Panc1 (cell line): ENCODE measurements around the gene ATP5MC2. TPM values are rescaled to one million over a fixed set of nuclear protein-coding genes. Genes with fewer than 3 reads are reported as not detected.
A peak's percentile ranks its signal among the peaks of the same experiment; 100 is the strongest.

Experiments used
- ATAC-seq: fragments of 200-7000 bp; cut with Tn5 transposase; 2 replicates; pipeline ENCODE4 v1.9.1; 2020; ENCODE audit warnings: mild to moderate bottlenecking, moderate library complexity
- BruUV-seq: library from RNA; stranded (reverse); fragments of 400-500 nt; replicated peaks from 2 replicates; lab custom pipeline; 2021; lab: Mats Ljungman, UMichigan
- CTCF ChIA-PET: fragments of 300-600 bp; sonication (Branson Sonifier 250); formaldehyde crosslinking; loops from one replicate; lab custom pipeline; 2022; ENCODE audit warnings: antibody characterized with exemption; lab: Charles Lee
- POLR2A ChIA-PET: fragments of 300-600 bp; sonication (Branson Sonifier 250); formaldehyde crosslinking; loops from one replicate; lab custom pipeline; 2022; ENCODE audit warnings: antibody characterized with exemption; lab: Charles Lee
- DNase-seq: peaks from one replicate; pipeline ENCODE4 v3.0.0-alpha.2; 2010; ENCODE audit warnings: low read depth, low spot score
- H3K27ac ChIP-seq: 2 replicates; pipeline ENCODE4 v1.5.1; 2011; ENCODE audit warnings: mild to moderate bottlenecking, low read length, inconsistent platforms
- H3K27me3 ChIP-seq: fragments of 200-500 bp; sonication (Bioruptor generic); 2 replicates; pipeline ENCODE4 v1.6.0; 2014; ENCODE audit warnings: low read length, inconsistent platforms; ENCODE audit not compliant: control insufficient read depth, insufficient read depth
- H3K36me3 ChIP-seq: fragments of 200-500 bp; sonication (Bioruptor generic); 2 replicates; pipeline ENCODE4 v1.5.1; 2014; ENCODE audit warnings: inconsistent platforms, mild to moderate bottlenecking, low read length, moderate library complexity; ENCODE audit not compliant: control insufficient read depth, insufficient read depth
- H3K4me1 ChIP-seq: 2 replicates; pipeline ENCODE4 v1.5.1; 2011; ENCODE audit warnings: inconsistent platforms, mild to moderate bottlenecking, low read length, moderate library complexity; ENCODE audit not compliant: control insufficient read depth, insufficient read depth
- H3K4me3 ChIP-seq, 2 experiments: 2 replicates each; pipeline ENCODE4 v1.5.1; 2011 to 2012; ENCODE audit warnings: low read depth in 2 of 2, low read length in 2 of 2, mild to moderate bottlenecking in 2 of 2, inconsistent platforms in 1 of 2, moderate library complexity in 1 of 2
- H3K9me3 ChIP-seq: fragments of 200-500 bp; sonication (Bioruptor generic); 2 replicates; pipeline ENCODE4 v1.5.1; 2014; ENCODE audit warnings: low read depth, mild to moderate bottlenecking, inconsistent platforms, low read length, moderate library complexity; ENCODE audit not compliant: control insufficient read depth, insufficient read depth
- POLR2AphosphoS5 ChIP-seq: IDR thresholded peaks from 2 replicates; pipeline ENCODE4 v1.6.1; 2012; ENCODE audit warnings: mild to moderate bottlenecking, low read depth, low read length, moderate library complexity
- SIN3A ChIP-seq: IDR thresholded peaks from 2 replicates; pipeline ENCODE4 v1.6.1; 2012; ENCODE audit warnings: low read depth, mild to moderate bottlenecking, low read length, moderate library complexity, borderline replicate concordance; ENCODE audit not compliant: insufficient read depth
- TCF7L2 ChIP-seq: IDR thresholded peaks from 2 replicates; pipeline ENCODE4 v1.6.1; 2011; ENCODE audit warnings: mild to moderate bottlenecking, low read depth, low read length, inconsistent platforms
- in situ Hi-C: cut with HindIII; loops from 2 replicates; pipeline ENCODE4 v1.10.0; 2016; ENCODE audit warnings: low sequenced_read_pairs, low pct_unique_long_range_greater_than_20kb
- intact Hi-C: fragments of 100-400 bp; cut with micrococcal nuclease; formaldehyde crosslinking; loops from one replicate; pipeline ENCODE4 v1.10.0; 2022; ENCODE audit not compliant: unreplicated experiment
- total RNA-seq: library from RNA; stranded (reverse); gene quantifications from one replicate; pipeline ENCODE4 v1.2.1, GENCODE V29; 2021; ENCODE audit not compliant: unreplicated experiment
- TF ChIP-seq, protein P1 (sequence below), 2 experiments: IDR thresholded peaks; 2 replicates each; pipeline ENCODE4 v1.6.1; 2011 to 2012; ENCODE audit warnings: low read depth in 2 of 2, control low read depth in 1 of 2, low read length in 1 of 2, mild to moderate bottlenecking in 1 of 2, moderate library complexity in 1 of 2; ENCODE audit not compliant: insufficient read depth in 1 of 2
- TF ChIP-seq, protein P2 (sequence below): fragments of 450-650 bp; IDR thresholded peaks from 2 replicates; pipeline ENCODE4 v1.5.1; 2017; ENCODE audit warnings: mild to moderate bottlenecking

The ATP5MC2 gene
- total RNA-seq, 1 experiment from 2014 or later: 290 TPM

DNA sequence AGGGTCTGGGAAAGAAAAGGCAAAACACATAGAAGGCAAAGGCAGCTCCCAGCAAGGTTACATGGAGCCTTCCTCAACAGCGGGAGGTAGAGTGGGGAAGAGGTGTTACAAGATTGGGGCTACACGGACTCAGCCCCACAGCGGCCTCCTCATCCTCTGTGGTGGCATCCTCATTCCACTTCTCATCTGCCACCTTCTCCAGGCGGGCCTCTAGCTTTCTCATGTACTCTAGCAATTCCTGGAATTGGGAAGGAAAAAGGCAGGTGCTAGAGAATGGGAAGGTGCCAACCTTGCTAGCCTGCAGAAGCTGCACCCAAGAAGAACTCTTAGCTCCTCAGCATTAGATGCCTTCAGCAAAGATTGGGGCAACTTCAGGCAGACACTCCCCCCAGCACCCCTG is 38.1 kb upstream of the ATP5MC2 start:
- ATAC-seq: no peak
- Histone ChIP-seq H3K27me3 (no peaks in the 10 kb centered on the region), H3K4me3 (no peak overlapping the region), H3K36me3 (no peaks in the 10 kb centered on the region), H3K27ac (no peak overlapping the region), H3K4me1 (no peaks in the 10 kb centered on the region), H3K9me3 (no peaks in the 10 kb centered on the region)
- CTCF ChIA-PET: no interaction called here
- POLR2A ChIA-PET: interaction anchor here (0.5 kb wide), 1 partner anchor 633 kb away, joined by 4 read pairs; no protein-coding TSS in a partner anchor
- in situ Hi-C loops: no loop called here
- BruUV-seq: no TSS peak
- no peak for DNase-seq
- intact Hi-C loops: no loop called here
- TF ChIP-seq, protein P1, sequence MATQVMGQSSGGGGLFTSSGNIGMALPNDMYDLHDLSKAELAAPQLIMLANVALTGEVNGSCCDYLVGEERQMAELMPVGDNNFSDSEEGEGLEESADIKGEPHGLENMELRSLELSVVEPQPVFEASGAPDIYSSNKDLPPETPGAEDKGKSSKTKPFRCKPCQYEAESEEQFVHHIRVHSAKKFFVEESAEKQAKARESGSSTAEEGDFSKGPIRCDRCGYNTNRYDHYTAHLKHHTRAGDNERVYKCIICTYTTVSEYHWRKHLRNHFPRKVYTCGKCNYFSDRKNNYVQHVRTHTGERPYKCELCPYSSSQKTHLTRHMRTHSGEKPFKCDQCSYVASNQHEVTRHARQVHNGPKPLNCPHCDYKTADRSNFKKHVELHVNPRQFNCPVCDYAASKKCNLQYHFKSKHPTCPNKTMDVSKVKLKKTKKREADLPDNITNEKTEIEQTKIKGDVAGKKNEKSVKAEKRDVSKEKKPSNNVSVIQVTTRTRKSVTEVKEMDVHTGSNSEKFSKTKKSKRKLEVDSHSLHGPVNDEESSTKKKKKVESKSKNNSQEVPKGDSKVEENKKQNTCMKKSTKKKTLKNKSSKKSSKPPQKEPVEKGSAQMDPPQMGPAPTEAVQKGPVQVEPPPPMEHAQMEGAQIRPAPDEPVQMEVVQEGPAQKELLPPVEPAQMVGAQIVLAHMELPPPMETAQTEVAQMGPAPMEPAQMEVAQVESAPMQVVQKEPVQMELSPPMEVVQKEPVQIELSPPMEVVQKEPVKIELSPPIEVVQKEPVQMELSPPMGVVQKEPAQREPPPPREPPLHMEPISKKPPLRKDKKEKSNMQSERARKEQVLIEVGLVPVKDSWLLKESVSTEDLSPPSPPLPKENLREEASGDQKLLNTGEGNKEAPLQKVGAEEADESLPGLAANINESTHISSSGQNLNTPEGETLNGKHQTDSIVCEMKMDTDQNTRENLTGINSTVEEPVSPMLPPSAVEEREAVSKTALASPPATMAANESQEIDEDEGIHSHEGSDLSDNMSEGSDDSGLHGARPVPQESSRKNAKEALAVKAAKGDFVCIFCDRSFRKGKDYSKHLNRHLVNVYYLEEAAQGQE (IDR thresholded peaks at IDR 0.05; ENCODE audit: insufficient read depth in 1 of 2, low read depth in 2 of 2, low read length in 1 of 2): no peak
- TF ChIP-seq TCF7L2 (no peak), POLR2AphosphoS5 (no peak), SIN3A (no peak)
- TF ChIP-seq, protein P2, sequence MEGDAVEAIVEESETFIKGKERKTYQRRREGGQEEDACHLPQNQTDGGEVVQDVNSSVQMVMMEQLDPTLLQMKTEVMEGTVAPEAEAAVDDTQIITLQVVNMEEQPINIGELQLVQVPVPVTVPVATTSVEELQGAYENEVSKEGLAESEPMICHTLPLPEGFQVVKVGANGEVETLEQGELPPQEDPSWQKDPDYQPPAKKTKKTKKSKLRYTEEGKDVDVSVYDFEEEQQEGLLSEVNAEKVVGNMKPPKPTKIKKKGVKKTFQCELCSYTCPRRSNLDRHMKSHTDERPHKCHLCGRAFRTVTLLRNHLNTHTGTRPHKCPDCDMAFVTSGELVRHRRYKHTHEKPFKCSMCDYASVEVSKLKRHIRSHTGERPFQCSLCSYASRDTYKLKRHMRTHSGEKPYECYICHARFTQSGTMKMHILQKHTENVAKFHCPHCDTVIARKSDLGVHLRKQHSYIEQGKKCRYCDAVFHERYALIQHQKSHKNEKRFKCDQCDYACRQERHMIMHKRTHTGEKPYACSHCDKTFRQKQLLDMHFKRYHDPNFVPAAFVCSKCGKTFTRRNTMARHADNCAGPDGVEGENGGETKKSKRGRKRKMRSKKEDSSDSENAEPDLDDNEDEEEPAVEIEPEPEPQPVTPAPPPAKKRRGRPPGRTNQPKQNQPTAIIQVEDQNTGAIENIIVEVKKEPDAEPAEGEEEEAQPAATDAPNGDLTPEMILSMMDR: no peak

GRCh38 chr12:53713516-53713915 is 37.6 kb upstream of the ATP5MC2 start:
- H3K4me3 ChIP-seq: no peak overlapping the region
- BruUV-seq: no TSS peak
- H3K27me3 ChIP-seq: no peaks in the 10 kb centered on the region
- H3K27ac ChIP-seq: no peak overlapping the region
- ATAC-seq (0 out of 2 replicates have a peak, but pooled peaks have one; percentile 26), DNase-seq (no peak)
- intact Hi-C loops (no loop called here), in situ Hi-C loops (no loop called here)
- CTCF ChIA-PET: no interaction called here
- TF ChIP-seq, protein P1 (IDR thresholded peaks at IDR 0.05; ENCODE audit: insufficient read depth in 1 of 2, low read depth in 2 of 2, low read length in 1 of 2): no peak
- TF ChIP-seq SIN3A: no peak
- POLR2A ChIA-PET: interaction anchor here (0.5 kb wide), 1 partner anchor 633 kb away, joined by 4 read pairs; no protein-coding TSS in a partner anchor
- H3K9me3 ChIP-seq: no peaks in the 10 kb centered on the region
- no peaks in the 10 kb centered on the region for H3K36me3 ChIP-seq
- no peaks in the 10 kb centered on the region for H3K4me1 ChIP-seq
